Upper lobe of right lung (tissue), 1 donor: ENCODE results near the gene C16orf96. TPM values are rescaled to one million over a fixed set of nuclear protein-coding genes. Genes with fewer than 3 reads are reported as not detected.

Experiments
- ATAC-seq: fragments of 200-7000 bp; cut with Tn5 transposase; one replicate; pipeline ENCODE4 v1.9.1; 2020; ENCODE audit warnings: mild to moderate bottlenecking, moderate library complexity
- DNase-seq: peaks from one replicate; pipeline ENCODE4 v3.0.0-alpha.2; 2020
- H3K27ac ChIP-seq: fragments of 200-600 bp; one replicate; pipeline ENCODE4 v1.8.0; 2022
- H3K27me3 ChIP-seq: fragments of 200-600 bp; one replicate; pipeline ENCODE4 v1.8.0; 2022; ENCODE audit warnings: mild to moderate bottlenecking
- H3K36me3 ChIP-seq: fragments of 200-600 bp; one replicate; pipeline ENCODE4 v1.8.0; 2022
- H3K4me1 ChIP-seq: fragments of 200-600 bp; one replicate; pipeline ENCODE4 v1.8.0; 2022
- H3K4me3 ChIP-seq: fragments of 200-600 bp; one replicate; pipeline ENCODE4 v1.8.0; 2022; ENCODE audit warnings: mild to moderate bottlenecking
- H3K9me3 ChIP-seq: fragments of 200-600 bp; one replicate; pipeline ENCODE4 v1.8.0; 2022
- CTCF ChIP-seq: fragments of 200-600 bp; IDR thresholded peaks from one replicate; pipeline ENCODE4 v1.8.0; 2022; ENCODE audit warnings: antibody characterized with exemption
- intact Hi-C: fragments of 100-400 bp; cut with DNase I; formaldehyde crosslinking; loops from one replicate; pipeline ENCODE4 v1.11.0; 2022
- total RNA-seq: library from RNA; stranded (reverse); fragmentation: NEBNext Ultra II Directional; extraction: Animal tissue kit (Norgen Biotek cat#: 25700); gene quantifications from one replicate; pipeline ENCODE4 v1.2.1, GENCODE V29; 2021
- donor health status: DM: no; HTN: yes; CAD: no; lungs with severe emphysema.

C16orf96 gene
- total RNA-seq, 1 donor from 2014 or later, result 0.32 TPM

GRCh38 chr16:4604401-4604800 lies 48.3 kb downstream of the C16orf96 start:
- no peaks in the 10 kb centered on the region for H3K9me3 ChIP-seq
- intact Hi-C loops, result no loop called here
- H3K27me3 ChIP-seq, result no peaks in the 10 kb centered on the region

GRCh38 chr16:4606354-4606753 lies 50.2 kb downstream of the C16orf96 start:
- Histone ChIP-seq H3K27ac (no peak overlapping the region), H3K4me1 (peaks cover 3% of the 10 kb centered on the region), H3K36me3 (peaks cover 25% of the 10 kb centered on the region), H3K4me3 (no peak overlapping the region), H3K27me3 (no peaks in the 10 kb centered on the region), H3K9me3 (no peaks in the 10 kb centered on the region)
- no peak for DNase-seq
- intact Hi-C loops, result no loop called here
- ATAC-seq, result no peak
- TF ChIP-seq CTCF, result no peak

More at GRCh38 chr16:4604401-4604800, 48.3 kb downstream of the C16orf96 start:
- Histone ChIP-seq H3K27ac (no peak overlapping the region), H3K4me3 (no peak overlapping the region), H3K36me3 (peaks cover 16% of the 10 kb centered on the region), H3K4me1 (peaks cover 7% of the 10 kb centered on the region)
- TF ChIP-seq CTCF, result no peak
- DNase-seq (no peak), ATAC-seq (no peak)

GRCh38 chr16:4607841-4608703 lies 51.9 kb downstream of the C16orf96 start:
- Histone ChIP-seq H3K9me3 (no peaks in the 10 kb centered on the region), H3K27ac (no peak overlapping the region), H3K4me1 (peaks cover 8% of the 10 kb centered on the region), H3K36me3 (peaks cover 25% of the 10 kb centered on the region), H3K27me3 (no peaks in the 10 kb centered on the region), H3K4me3 (no peak overlapping the region)
- DNase-seq (no peak), ATAC-seq (no peak)
- intact Hi-C loops, result no loop called here
- TF ChIP-seq CTCF, result no peak

- peaks cover 14% of the 10 kb centered on the region for H3K4me1 ChIP-seq
- H3K27ac ChIP-seq, result no peak overlapping the region
- ATAC-seq, result no peak
- no peaks in the 10 kb centered on the region for H3K9me3 ChIP-seq
- no peak for DNase-seq
- H3K27me3 ChIP-seq, result no peaks in the 10 kb centered on the region
- H3K36me3 ChIP-seq, result peaks cover 25% of the 10 kb centered on the region
- no peak overlapping the region for H3K4me3 ChIP-seq
- TF ChIP-seq CTCF, result no peak
- intact Hi-C loops, result no loop called here
Observed at GRCh38 chr16:4608704-4608980, 52.5 kb downstream of the C16orf96 start.

- intact Hi-C loops, result no loop called here
- Histone ChIP-seq H3K4me3 (no peak overlapping the region), H3K36me3 (peaks cover 25% of the 10 kb centered on the region), H3K27ac (no peak overlapping the region), H3K4me1 (peaks cover 17% of the 10 kb centered on the region), H3K9me3 (no peaks in the 10 kb centered on the region), H3K27me3 (no peaks in the 10 kb centered on the region)
- DNase-seq, result no peak
- ATAC-seq, result no peak
- no peak for TF ChIP-seq CTCF
Observed at GRCh38 chr16:4609200-4610010, 53.3 kb downstream of the C16orf96 start.
